ENCODE measurements around the gene ALPI. TPM values are rescaled to one million over a fixed set of nuclear protein-coding genes. Genes with fewer than 3 reads are reported as not detected.
"Not testable (repeated sequence)": the region's sequence is repeated elsewhere in the genome, so short reads cannot be mapped to it uniquely, and the experiment has no call there.

ALPI gene
- under 1 TPM in 2 of 4 donors, not detected in 2; 0.06 to 0.09 TPM for polyA plus RNA-seq (ENCODE audit: insufficient read length in 4 of 4)

DNA sequence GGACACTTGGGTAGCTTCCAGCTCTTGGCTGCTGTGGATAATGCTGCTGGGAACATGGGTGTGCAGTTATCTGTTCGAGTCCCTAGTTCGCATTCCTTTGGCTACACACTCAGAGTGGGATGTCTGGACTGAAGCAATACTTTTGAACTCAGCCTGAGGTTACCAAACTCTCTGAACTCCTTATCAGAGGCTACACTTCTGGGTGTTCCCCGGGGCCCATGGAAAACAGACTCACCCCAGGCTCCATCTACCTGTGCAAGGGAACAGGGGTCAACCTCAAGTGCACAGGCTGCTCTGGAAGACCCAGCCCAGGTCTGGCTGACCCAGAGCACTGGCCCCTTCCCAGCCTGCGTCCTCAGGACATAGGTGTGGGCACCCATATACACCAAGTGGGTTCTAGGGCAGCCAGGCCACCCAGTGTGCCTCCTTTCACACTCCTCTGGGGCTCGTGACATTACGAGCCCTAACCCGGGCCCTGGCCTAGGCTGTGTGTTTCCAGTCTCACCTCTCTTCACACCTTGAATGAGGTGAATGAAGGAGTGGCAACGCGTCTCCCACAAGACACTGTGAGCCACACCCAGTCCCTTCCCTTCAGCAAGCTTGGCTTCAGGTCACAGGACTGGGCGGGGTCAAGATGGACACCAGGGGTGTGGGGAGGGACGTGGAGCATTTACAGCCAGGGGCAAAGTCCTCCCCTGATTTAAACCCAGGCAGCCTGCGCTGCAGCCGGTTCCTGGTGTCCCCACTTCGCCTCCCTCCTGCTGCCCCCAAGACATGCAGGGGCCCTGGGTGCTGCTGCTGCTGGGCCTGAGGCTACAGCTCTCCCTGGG lies at the start of gene ALPI:
ALPI (plus strand) TSS at position 728 of the 830 bp plus-strand sequence; CDS start at position 775, 47 bp downstream.
- no peak for DNase-seq (ENCODE audit: low read depth in 4 of 4, low spot score in 3 of 4)

DNA sequence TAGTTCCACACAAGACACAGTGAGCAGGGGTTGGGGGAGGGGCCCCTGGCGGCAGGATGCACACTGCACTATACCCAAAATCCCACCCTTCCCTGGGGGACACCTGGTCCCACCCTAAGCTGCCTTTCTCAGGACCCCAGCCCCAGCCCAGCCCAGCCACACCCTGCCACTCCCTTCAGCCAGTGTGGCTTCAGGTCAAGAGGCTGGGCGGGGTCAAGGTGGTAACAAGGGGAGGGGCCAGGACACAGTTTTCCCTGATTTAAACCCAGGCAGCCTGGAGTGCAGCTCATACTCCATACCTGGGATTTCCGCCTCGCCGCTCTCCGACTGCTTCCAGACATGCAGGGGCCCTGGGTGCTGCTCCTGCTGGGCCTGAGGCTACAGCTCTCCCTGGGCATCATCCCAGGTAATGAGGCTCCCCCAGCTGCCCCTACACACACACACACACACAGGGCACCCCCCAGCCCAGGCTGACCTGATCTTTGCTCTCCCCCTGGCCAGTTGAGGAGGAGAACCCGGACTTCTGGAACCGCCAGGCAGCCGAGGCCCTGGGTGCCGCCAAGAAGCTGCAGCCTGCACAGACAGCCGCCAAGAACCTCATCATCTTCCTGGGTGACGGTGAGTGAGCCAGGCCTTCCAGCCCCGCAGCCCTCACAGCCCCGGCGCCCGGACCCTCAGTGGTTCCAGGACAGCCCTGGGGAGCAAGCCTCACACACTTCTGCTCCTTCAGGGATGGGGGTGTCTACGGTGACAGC lies 49.2 kb upstream of the ALPI start, which contains the start of gene ALPG:
ALPG (plus strand) TSS at position 289 of the 755 bp plus-strand sequence; CDS start at position 340, 51 bp downstream.
- no peak for DNase-seq (ENCODE audit: low read depth in 4 of 4, low spot score in 3 of 4)

DNA sequence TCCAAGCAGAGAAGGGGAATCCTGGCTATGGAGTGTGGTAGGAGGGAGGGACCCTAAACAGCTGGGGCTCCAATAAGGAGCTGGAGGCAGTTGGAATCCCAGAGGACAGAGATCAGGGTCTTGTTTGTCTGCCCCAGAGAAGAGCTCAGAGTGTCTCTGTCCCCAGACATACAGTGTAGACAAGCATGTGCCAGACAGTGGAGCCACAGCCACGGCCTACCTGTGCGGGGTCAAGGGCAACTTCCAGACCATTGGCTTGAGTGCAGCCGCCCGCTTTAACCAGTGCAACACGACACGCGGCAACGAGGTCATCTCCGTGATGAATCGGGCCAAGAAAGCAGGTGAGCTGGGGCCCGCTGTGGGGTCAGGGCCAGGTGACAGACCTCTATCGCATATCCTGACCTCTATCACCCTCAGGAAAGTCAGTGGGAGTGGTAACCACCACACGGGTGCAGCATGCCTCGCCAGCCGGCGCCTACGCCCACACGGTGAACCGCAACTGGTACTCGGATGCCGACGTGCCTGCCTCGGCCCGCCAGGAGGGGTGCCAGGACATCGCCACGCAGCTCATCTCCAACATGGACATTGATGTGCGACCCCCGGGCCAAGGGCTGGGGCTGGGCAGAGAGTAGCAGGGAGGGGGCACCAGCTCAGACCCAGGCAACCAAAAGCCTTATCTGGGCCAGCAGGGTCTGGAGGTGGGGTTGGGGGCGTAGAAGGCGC lies 48.4 kb upstream of the ALPI start:
- DNase-seq (ENCODE audit: low read depth in 4 of 4, low spot score in 3 of 4) = not testable (repeated sequence)

DNA sequence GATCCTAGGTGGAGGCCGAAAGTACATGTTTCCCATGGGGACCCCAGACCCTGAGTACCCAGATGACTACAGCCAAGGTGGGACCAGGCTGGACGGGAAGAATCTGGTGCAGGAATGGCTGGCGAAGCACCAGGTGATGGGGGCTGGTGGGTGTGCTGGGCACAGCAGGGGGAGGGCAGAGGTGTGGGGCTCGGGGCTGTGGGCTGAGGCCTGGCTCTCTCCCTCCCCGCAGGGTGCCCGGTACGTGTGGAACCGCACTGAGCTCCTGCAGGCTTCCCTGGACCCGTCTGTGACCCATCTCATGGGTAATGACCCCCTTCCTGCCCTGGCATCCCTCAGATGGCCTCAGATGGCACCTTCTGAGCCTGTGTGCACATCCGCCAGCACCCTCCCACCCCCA lies 47.7 kb upstream of the ALPI start:
- DNase-seq (ENCODE audit: low read depth in 4 of 4, low spot score in 3 of 4) = not testable (repeated sequence)

DNA sequence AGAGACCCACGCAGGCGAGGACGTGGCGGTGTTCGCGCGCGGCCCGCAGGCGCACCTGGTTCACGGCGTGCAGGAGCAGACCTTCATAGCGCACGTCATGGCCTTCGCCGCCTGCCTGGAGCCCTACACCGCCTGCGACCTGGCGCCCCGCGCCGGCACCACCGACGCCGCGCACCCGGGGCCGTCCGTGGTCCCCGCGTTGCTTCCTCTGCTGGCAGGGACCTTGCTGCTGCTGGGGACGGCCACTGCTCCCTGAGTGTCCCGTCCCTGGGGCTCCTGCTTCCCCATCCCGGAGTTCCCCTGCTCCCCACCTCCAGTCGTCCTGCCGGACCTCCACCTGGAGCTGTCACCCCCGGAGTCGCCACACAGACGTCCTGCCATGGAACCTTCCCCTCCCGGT lies 46.3 kb upstream of the ALPI start:
- not testable (repeated sequence) for DNase-seq (ENCODE audit: low read depth in 4 of 4, low spot score in 3 of 4)

DNA sequence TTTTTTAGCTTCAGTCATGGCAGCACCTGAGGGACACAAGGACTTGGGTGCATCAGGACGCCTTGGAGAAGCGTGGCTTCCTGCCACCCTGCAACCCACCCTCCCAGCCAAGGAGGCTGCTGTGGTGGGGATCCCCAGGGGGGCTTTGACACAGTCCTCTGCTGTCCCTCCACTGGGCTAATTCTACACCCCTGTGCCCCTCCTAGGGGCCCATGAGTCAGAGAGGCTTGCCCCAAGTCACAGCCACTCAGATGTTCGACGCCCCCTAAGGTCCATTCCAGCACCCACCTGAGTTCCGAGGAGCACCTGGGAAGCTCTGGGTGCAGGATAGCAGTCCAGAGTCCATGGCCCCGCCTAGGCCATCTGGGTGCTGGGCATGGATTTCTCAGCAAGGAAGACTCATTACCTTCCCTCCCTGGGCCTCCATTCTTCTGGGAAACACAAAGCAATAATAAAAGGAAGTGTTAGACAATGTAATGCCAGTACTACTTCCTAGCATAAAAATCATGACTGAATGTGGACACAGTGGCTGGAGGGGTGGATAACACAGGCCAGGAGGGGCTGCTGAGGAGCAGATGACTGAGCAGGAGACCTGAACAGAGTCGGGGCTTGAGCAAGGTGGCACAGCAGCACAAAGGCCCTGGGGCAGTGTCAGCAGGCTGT lies 45.6 kb upstream of the ALPI start:
- no peak for DNase-seq (ENCODE audit: low read depth in 4 of 4, low spot score in 3 of 4)

DNA sequence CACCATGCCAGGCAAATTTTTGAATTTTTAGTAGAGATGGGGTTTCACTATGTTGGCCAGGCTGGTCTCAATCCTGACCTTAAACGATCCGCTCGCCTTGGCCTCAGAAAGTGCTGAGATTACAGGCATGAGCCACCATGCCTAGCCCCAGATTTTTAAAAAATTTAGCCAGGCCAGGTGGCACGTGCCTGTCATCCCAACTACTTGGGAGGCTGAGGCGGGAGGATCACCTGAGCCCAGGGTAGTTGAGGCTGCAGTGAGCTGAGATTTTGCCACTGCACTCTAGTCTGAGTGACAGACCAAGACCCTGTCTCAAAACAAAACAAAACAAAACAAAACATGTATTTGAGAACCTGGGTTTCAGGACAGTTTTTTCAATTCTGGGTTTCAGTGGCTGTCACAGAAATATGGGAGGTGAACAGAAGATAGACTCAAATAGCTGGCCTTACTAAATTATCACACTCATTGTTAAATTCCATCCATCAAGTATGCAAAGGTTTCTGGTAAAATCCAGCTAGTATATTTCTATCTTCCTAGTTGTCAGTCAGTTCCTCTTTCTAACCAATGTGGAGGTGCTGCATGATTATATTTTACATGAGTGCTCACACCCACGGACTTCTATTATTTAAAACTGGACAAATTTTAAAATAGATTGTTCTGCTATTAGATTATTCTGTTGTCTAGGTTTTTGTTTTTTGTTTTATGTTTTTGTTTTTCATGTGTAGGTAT lies 43.9 kb upstream of the ALPI start:
- DNase-seq (ENCODE audit: low read depth in 4 of 4, low spot score in 3 of 4) = no peak

DNA sequence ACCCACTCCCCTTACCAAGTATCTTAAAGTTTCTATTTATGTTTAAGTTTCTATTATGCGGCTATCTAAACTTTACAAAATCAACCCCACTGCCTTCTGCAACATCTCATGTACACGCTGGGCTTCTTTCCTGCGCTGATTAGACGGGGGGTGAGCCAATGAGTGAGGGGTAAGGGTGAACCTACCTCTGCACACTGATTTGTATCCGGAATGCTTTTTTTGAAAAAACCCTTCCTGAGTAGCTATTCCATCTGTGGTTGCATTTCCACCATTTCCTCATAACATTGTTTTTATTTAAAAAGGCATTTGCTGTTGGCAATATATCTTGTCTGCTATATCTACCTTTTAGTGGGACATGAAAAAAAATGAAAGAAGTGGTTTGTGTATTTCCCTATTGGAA lies 43.0 kb upstream of the ALPI start:
- DNase-seq (ENCODE audit: low read depth in 4 of 4, low spot score in 3 of 4) = no peak

DNA sequence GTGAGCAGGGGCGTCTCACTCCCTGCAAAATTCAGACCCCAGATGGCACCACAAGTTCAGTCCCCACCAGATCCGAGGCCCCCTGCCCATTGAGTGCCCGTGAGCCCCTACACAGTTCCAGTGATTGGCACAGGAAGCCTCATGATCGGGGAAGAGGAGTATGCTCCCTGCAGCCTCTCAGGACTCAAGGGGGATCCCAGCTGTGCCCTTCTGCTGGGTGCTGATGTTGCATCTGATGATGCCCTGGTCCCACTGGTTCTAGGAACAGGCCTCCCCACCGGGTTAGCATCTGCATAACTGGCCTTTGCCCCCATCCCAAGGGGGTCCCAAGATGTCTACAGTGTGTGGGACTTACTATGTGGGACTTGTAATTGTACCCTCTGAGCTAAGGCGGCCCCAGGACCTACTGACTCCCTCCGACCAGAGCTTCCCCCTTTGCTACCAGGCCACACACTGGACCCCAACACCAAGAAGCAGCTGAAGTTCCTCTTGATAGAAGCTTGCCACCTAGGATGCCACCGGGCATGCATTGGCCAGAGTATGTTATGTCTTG lies 40.7 kb upstream of the ALPI start:
- DNase-seq (ENCODE audit: low read depth in 4 of 4, low spot score in 3 of 4) = no peak

DNA sequence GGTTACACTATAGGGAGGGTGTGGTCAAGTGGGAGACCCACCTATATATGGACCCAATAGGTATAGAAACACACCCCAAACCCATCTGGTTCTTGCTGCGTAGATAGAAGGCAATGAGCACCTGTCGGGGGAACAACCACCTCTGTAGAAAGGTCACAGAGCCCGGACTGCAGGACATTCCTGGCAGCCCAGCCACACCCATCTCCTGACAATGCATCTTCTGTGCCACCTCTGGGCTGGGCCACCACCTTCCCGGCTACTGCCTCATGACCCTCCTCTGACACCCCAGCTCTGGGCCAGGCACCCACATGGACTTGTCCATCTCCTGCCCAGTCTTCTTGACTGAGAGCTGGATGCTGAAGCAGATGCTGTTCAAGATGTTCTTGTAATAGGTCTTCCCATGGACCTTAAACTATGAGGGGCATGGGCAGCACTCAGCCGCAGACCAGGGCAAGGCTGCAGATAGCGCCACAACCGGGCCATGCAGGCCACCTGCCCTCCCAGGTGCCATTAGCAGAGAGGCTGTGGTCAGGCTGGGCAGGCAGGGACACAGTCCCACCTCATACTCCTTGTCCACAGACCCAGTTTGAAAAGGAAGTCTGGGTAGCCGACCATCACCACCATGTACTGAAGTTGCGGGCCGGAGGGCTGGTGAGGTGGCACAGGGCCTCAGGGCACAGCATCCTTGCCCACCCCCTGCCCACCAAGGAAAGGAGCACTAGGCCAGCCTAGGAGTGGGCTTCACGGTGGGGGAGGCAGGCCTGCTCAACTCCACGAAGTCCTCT lies 40.0 kb upstream of the ALPI start:
- no peak for DNase-seq (ENCODE audit: low read depth in 4 of 4, low spot score in 3 of 4)

DNA sequence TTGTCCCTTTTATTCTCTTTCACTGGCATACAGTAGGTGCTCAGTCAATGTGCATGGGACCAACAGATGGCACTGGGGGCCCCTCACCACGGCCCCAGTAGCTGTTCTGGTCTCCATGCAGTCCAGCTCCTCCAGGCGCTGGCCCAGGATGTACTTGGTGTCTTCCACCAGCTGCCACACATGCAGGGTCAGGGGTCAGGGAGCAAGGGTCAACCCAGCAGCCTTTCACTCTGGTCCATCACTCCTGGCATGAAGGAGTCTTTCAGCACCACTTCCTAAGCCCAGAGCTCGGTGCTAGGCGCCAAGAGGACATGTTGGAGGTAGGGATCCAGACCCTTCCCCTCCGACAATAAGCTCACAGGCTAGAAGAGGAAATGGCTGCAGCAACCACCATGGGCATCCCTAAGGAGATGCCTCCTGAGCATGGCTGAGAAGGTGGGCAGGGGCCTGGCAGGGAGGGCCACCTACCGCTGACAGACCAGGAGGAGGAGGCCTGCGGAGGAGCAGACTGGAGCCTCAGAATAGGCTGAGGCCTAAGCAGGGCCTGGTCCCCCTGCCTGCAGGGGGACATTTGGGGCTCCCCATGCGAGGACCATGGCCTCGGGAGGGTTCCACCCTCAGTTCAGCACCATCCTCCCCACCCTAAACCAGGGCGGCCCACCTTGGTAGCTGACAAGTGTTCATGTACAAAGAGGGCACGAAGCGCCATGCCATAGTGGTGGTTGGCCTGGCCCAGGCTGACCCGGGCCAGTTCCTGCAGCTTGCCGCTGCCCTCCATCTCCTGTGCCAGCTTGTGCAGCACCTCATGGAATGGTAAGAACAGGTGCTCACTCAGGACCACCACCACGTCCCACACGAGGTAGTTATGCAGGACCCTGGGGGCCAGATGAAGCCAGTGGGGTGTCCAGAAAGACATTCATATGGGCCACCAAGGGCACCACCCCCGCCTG lies 39.2 kb upstream of the ALPI start:
- no peak for DNase-seq (ENCODE audit: low read depth in 4 of 4, low spot score in 3 of 4)

DNA sequence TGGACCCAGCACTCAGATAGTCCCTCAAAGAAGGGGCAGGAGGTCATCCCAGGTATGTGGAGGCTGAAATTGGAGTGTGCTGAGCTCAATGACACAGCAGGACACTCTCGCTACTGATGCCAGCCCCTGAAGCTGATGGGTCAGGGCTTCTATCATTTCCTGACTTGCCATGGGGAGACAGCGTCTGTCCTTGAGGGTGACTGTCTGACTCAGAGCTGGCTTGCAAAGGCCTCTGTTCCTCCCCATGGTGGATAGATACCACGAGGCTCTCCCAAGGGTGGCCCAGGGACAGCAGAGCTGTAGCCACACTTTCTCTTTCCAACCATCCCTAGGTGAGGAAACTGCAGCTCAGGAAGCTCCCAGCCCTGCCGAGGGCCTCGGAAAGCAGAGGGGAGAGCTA lies 38.5 kb upstream of the ALPI start:
- DNase-seq (ENCODE audit: low read depth in 4 of 4, low spot score in 3 of 4) = no peak

DNA sequence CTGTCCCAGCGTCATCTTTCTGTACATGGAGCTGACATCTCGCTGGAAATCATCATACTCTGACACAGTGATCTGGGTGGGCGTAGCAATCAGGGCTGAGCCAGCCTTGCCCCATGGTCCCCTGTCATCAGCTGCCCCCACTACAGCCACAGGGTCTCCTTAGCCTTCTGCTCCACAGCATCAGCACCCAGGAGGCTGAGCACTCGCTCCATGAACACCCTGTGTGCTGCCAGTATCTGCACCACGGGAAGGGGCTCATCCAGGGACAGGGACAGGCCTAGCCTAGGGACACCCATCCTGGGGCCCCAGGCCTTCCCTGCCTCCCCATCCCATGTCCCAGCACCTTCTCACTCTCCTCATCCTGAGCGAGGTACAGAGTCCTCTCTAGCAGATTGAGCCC lies 37.9 kb upstream of the ALPI start:
- DNase-seq (ENCODE audit: low read depth in 4 of 4, low spot score in 3 of 4) = no peak

DNA sequence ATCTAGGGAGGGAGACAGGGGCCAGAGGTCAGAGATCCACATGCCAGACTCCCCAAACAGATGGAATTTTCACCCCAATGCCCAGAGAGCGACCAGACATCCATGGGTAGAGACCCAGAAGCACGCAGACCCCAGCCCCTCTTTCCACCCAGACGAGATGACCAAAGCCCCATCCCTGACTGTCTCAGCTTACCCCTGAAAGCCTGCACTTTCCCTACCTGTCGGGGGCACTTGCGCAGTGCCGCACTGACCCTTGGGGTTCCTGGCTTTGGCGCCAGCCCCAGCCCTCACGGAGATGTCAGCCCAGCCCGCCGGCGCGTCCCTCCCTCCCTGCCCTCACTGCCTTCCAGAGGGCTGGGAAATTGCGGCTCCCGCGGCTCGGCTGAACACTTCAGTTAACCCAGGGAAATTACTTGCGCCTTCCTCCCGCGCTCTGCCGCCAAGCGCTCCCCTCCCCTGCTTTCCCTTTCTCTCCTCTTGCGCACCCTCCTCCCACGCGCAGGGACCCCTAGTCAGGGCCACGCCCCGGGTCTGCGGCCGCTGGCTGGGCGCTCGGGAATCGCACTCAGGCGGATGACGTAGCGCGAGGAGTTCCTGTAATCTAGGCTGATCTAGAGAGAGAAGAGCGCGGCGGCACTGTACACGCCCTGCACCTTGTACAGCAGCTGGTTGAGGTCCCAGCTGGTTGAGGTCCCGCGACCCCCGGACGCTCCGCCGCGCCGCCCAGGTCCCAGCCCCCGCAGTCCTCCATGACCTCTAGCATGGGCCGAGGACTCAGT lies 37.3 kb upstream of the ALPI start:
- DNase-seq (ENCODE audit: low read depth in 4 of 4, low spot score in 3 of 4) = no peak

DNA sequence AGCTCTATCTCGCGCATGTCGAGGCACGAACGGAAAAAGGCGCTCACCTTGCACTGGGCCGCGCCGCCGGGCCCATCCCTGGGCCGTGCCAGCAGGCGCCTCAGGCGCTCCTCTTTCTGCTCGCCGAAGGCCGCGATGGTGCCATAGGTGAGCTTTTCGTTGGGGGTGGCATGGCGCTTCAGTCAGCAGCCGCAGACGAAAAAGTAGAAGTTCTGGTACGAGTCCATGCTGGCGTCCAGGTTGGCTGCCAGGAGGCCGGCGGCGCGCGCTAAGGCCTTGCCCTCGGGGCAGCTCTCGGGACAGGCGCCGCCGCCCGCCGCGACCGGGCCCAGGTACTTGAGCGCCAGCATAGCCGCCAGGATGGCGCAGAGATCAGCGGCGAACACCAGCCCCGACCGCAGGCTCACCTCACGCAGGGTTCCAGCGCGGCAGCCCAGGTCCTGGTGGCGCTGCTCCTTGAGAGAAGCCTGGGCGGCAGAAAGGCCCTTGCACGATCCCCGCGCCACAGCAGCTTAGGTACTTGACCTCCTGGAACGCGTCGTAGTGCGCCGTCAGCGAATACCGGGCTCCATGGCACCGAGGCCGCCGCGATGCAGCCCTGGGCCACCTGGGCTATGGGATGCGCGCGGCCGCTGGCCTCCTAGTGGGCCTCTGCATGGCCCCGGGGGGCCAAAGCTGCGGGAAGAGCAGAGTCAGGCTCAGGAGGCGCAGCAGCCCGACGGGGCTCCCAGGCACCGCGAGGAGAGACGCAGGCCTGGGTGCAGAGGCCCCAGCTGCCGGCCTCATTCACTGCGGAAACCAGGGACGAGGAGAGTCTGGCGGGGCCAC lies 36.5 kb upstream of the ALPI start:
- DNase-seq (ENCODE audit: low read depth in 4 of 4, low spot score in 3 of 4) = no peak

DNA sequence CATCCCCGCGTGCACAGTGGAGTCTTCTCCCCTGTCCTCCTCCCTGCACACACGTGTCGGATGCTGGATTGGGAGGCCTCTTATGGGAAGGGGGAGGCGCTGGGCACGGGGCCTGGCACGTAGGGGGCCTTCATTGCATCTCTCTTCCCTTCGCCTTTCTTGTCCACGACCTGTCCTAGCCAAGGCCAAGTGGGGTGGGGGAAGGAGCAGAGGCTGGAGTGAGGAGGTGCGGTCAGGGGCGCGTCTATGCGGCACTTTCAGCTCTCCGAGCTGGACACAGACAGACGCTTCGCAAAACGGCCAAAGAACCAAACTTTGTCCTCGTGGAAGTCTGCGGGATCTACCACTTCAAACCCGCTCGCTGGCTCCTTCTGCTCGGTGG lies 35.9 kb upstream of the ALPI start:
- DNase-seq (ENCODE audit: low read depth in 4 of 4, low spot score in 3 of 4) = no peak

Data from left renal pelvis (tissue), 4 donors.